Choroid plexus epithelial cell (primary cell): ENCODE data around the gene NSMCE1.

Experiments
- DNase-seq: peaks from one replicate; pipeline ENCODE4 v3.0.0-alpha.2; 2010; ENCODE audit warnings: low read depth
- H3K4me3 ChIP-seq: 2 replicates; pipeline ENCODE4 v1.5.1; 2011; ENCODE audit warnings: low read depth, mild to moderate bottlenecking, control low read depth, low read length, moderate library complexity
- CTCF ChIP-seq: conservative IDR thresholded peaks from 2 replicates; pipeline ENCODE4 v1.5.1; 2011; ENCODE audit warnings: low read depth, mild to moderate bottlenecking, control low read depth, inconsistent platforms, low read length, moderate library complexity

The NSMCE1 gene

GRCh38 chr16:27224271-27224737, 44.3 kb downstream of the NSMCE1 start:
- H3K4me3 ChIP-seq: no peak overlapping the region
- DNase-seq: no peak
- no peak for TF ChIP-seq CTCF

GRCh38 chr16:27223701-27224100, 44.9 kb downstream of the NSMCE1 start:
- no peak for DNase-seq
- TF ChIP-seq CTCF: no peak

DNA sequence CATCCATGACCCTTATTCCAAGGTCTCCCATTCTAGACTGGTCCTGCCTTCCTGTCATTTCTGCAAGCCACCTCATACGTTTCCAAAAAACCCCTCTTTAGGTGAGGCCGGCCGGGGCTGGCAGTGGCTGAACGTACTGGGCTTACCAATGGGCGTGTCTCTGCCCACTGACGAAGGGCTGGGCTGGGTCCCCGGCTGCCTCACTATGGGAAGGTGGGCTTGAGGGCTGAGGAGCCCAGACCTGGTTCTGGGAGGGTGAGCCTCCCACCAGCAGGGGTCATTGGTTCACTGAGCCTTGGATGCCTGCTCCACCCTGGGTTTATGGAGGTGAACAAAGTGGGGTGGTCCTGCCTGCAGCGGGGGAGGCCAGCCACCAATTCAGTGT, 45.4 kb downstream of the NSMCE1 start:
- DNase-seq: no peak
- no peak for TF ChIP-seq CTCF
- no peak overlapping the region for H3K4me3 ChIP-seq

More at GRCh38 chr16:27223701-27224100, 44.9 kb downstream of the NSMCE1 start:
- no peak overlapping the region for H3K4me3 ChIP-seq

DNA sequence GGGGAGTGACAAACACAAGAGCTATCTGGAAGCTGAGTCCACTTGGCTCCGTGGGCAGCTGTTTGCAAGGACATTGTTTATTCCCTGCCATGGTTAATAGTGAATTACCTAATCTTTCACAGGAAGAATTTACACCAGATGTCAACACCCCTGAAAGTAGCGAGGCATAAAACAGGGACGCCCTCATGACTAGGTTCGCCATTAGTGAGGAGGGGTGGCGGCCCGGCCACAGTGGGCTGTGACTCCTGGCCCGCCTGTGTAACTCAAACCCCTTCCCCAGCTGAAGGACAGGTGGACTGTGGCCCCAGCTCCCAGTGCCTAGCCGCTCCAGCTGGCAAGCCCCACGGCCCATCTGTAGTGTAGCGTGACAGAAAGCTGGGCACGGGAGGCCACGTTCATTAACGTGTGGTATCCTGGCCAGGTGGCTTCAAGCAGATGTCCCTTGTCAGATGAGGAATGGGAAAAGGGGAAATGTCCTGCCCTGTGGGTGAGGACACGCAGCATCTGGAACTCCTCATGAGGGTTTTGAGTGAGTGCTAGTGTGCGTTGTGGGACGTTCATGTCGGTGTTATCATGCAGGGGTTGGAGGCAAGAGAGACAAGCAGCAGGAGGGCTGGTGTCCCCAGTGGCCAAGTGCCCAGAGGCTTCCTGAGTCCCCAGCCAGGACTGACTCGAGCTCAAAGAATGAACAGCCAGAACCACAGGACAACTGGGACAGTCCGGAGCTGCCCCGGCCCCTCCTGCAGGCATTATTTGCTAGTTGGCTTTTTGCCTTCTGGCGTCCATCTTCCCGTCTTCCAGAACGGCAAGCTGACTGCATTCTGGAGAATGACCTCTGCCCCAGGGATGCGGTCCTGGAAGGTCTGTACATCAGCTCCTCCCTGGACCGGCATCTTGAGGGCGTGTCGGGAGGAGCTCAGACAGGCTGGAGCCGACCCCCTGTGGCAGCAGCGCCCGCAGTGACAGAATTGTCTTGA, 46.0 kb downstream of the NSMCE1 start:
- no peak for TF ChIP-seq CTCF
- H3K4me3 ChIP-seq: no peak overlapping the region
- peak; percentile 67 for DNase-seq

DNA sequence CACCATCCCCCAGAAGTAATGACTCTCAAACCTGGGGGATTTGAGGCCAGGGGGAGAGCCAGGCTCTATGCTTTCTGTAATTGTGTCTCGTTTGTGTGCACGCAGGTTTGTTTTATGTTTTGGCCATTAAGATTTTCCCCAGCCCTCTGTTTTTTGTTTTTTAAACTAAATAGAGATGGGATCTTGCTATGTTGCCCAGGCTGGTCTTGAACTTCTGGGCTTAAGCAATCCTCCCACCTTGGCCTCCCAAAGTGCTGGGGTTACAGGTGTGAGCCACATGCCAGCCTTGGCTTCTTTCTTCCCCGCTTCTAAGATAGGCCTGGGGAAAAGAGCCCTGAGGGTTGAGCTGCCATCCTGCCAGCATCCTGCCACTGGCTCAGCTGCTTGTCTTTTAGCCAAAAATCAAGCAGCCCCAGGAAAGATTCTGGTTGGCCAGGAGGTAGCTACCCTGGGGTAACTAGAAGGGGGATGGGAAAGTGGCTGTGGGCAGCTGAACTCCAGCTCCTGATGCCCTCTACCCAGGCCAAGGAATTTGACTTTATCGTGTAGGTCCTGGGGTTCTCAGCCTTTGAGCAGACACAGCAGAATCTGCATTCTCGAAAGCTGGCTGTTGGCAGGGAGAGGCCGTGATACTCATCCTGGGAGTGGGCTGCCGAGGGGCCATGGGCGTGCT, 46.9 kb downstream of the NSMCE1 start:
- no peak for DNase-seq
- no peak for TF ChIP-seq CTCF
- H3K4me3 ChIP-seq: no peak overlapping the region

- no peak for TF ChIP-seq CTCF
- no peak overlapping the region for H3K4me3 ChIP-seq
- DNase-seq: no peak
Measured at GRCh38 chr16:27220991-27221390, 47.6 kb downstream of the NSMCE1 start.

DNA sequence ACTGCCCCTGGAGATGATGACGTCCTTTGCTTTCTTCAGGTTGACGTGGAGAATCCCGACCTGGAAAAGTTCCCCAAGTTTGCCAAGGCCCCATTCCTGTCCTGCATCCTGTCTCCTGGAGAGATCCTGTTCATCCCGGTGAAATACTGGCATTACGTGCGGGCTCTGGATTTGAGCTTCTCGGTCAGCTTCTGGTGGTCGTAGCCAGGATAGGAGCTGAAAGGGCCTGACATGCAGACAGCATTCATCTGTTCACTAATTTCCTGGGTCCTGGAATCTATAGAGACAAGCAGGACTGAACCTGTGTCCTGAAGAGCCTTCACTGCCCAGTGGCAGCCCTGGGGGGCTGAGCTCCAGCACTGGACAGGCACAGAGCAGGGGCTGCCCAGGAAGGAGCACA, 48.0 kb downstream of the NSMCE1 start:
- no peak for TF ChIP-seq CTCF
- DNase-seq: no peak
- no peak overlapping the region for H3K4me3 ChIP-seq
